ENCODE results near the gene COA3. TPM values are rescaled to one million over a fixed set of nuclear protein-coding genes. Genes with fewer than 3 reads are reported as not detected.

Gene COA3
- total RNA-seq, result 81.1 and 89.7 TPM in 2 replicates

GRCh38 chr17:42798383-42799380 is at the start of gene COA3, which contains the start of gene CNTD1:
Gene COA3, minus strand, starts transcription at chr17:42798704. Its CDS starts 23 bp downstream, at chr17:42798681.
Gene CNTD1, plus strand, starts transcription at chr17:42798861. Its CDS starts 207 bp downstream, at chr17:42799068.
- peak; percentile 55 for DNase-seq (ENCODE audit: low read depth)

DNA sequence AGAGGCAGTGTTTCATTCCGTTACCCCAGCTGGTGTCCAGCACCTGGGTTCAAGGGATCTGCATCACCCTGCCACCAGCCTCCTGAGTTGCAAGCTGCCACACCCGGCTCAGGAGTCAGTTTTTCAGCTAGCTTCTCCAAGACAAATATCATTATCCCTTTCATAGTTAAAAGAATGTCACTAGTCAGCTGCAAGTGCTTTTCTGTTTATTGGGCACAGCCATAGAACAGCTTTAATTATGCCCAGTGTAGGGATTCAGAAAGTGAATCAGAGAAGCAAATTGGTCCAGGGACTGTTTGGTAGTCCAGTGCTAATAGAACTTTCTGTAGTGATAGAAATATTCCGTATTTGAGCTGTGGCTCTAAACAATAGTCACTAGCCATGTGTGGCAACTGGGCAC is 49.6 kb upstream of the COA3 start:
- no peak for DNase-seq (ENCODE audit: low read depth)

DNA sequence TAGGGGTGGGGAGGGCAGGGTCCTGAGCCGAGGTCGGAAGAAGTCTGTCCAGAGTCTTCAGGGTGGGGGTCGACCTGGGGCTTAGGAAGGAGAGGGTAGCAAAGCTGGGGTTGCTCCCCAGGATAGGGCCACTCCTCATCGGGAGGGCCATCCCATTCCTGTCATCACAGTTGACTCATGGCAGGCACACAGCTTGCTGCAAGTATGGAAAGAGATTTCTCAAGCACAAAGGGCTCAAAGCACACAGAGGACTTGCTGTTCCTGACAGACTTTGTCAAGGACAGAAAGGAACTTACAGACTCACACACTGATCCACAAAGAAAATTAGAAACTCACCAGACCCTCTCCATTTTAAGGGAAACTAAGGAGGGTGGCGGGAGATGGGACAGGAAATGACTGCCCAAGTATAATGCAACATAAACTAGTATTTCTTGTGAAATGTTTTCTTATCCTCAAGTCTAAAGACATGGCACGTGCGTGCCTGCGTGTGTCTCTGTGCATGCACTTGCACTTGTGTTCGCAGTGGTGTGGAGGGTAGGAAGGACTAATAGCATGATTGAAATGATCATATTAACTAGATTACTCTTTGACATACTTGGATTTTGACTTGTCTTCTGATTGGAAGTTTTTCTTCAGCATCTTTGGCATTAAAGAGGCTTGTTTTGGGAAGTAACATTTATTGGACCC is 48.2 kb upstream of the COA3 start:
- peak; percentile 38 for DNase-seq (ENCODE audit: low read depth)

- peak; percentile 11 for DNase-seq (ENCODE audit: low read depth)
Measured at GRCh38 chr17:42845918-42846593, 47.6 kb upstream of the COA3 start.

DNA sequence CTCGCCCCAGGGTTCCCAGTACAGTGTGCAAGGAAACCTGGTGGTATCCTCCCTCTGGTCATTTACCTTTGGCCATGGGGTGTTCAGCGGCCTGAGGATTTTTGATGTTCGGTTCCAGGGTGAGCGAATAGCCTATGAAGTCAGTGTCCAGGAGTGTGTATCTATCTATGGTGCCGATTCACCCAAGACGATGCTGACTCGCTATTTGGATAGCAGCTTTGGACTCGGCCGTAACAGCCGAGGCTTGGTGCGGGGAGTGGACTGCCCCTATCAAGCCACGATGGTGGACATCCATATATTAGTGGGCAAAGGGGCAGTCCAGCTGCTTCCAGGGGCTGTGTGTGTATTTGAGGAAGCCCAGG is 47.0 kb upstream of the COA3 start:
- no peak for DNase-seq (ENCODE audit: low read depth)

GRCh38 chr17:42844761-42845555 is 46.5 kb upstream of the COA3 start:
- no peak for DNase-seq (ENCODE audit: low read depth)

DNA sequence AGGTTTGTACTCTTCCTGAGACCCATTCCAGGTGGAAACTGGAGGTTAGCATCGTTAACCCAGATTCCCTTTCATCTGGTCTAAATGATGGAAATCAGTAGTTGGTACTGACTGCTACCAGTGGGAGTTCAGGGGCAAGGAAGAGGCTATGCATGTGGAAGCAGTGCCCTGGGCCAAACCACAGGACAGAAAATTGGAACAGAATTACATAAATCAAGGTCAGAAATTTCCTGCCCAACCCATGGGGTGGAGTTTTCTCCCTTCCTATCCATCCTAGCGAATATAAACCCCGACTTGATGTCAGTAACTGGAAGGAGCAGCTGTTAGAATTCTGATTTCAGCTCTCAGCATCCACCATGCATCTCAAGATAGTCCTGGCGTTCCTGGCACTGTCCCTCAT is 45.8 kb upstream of the COA3 start, which contains the start of gene AOC2:
Gene AOC2, plus strand, starts transcription at position 310 of the 400 bp plus-strand sequence. Its CDS starts 47 bp downstream, at position 357.
- DNase-seq (ENCODE audit: low read depth), result no peak

GRCh38 chr17:42843358-42843934 is 44.9 kb upstream of the COA3 start:
- peak; percentile 63 for DNase-seq (ENCODE audit: low read depth)

DNA sequence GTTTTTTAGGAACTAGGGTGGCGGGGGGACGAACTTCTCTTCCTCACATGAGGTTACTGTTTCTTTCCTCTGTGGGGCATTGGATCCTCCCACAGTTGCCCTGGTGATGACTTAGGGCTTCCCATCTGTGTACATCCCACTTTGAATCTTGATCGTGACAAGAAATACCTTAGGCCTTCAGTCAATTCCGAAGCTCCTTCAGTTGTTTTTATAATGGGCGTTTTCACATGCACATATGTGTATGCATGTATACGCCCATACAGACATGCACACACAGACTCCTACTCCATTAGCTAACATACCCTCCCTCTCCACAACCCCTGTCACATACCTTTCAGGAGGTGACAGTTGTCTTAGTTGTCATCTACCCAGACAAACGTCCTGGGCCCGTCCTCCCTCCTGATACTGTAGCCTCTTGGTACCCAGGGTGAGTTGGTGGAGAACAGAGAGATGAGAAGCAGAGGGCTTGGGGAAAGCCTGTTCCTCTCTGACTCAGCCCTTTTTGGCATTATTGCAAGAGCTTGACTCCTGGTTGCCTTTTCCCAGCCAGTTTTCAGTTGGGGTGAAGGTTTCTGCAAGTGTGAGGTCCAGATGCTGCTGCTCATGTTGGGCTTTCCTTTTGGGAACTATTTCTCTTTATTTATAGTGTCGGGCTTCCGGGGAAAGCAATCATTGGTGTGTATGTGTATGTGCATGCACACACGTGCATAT is 43.6 kb upstream of the COA3 start:
- no peak for DNase-seq (ENCODE audit: low read depth)

DNA sequence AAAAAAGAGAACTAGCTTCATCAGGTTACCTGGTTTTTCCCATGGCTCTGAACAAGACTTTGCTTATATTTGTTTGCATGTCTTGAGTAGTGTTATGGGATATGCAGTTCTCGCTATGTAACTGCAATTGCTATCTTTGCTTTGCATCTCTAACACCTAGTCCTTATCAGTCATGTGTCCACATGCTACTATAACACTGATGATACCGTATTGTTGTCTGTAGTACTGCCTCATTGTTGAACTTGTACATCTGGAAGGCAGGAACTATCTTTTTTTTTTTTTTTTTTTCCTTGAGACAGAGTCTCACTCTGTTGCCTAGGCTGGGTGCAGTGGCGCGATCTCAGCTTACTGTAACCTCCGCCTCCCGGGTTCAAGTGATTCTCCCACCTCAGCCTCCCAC is 37.2 kb upstream of the COA3 start:
- DNase-seq (ENCODE audit: low read depth), result peak; percentile 34

- DNase-seq (ENCODE audit: low read depth), result no peak
Measured at GRCh38 chr17:42833767-42834422, 35.4 kb upstream of the COA3 start.

GRCh38 chr17:42832934-42833766 is 34.6 kb upstream of the COA3 start, which contains the start of gene PSME3:
Gene PSME3, plus strand, starts transcription at chr17:42833397. Its CDS starts 235 bp downstream, at chr17:42833632.
- peak; percentile 68 for DNase-seq (ENCODE audit: low read depth)

DNA sequence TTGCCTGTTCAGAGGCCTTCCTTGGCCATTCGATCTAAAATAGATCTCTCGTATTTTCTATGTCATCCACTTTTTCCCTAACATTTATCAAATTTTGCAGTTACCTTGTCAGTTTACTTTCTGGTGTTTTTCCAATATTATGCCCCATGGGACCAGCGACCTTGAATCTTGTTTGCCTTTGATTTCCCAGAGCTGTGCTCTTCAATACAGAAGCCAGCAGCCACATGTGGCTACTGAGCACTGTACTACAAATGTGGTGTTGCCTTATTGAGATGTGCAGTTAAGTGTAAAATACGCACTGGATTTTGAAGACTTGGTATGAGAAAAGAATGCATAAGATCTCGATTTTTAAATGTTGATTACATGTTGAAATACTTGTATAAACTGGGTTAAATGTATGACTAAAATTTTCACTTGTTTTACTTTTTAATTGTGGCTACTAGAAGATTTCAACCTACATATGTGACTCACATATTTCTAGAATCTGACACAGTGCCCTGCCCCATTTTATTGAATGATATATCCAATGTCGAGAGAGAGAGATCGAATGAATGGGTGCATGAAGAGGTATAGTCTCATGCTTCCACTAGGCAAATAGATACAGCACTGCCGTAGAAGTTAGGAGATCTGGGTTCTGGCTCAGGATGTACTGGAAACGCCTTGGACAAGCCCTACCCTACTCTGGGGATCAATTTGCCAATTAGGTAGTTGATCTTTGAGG is 33.9 kb upstream of the COA3 start:
- DNase-seq (ENCODE audit: low read depth), result no peak

DNA sequence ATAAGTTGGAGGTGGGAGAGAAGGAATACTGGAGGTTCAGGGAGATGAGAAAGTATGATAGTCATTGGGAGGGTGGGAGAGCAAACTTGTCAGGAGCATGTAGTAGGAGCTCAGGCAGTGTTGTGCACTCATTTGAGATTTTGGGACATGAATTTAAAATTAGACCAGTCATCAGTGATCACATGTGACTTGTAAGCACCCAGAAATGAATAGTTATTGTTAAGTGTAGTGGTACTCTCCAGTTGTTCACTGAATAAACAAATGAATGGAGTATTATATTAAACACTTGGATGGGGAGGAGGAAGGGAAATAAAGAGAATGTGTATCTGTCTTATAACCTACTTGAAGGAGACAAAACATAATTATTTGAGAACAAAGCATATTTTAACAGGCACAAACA is 32.5 kb upstream of the COA3 start:
- DNase-seq (ENCODE audit: low read depth), result no peak

DNA sequence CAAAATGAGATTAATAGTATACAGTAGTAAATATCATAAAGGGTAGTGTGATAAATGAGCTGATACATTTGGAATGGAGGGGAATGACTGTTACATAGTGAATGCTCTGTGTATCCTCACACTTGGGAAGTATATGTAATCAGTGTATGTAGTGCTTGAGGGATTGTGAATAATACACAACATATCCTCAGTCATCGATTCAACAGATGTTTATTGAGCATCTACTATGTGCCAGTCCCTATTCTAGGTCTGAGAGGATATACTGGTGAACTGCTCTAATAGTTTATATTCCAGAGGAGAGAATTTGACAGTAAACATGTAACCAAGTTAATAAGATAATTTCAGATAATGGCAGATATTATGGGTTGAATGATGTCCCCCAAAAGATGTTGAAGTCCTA is 29.0 kb upstream of the COA3 start:
- no peak for DNase-seq (ENCODE audit: low read depth)

DNA sequence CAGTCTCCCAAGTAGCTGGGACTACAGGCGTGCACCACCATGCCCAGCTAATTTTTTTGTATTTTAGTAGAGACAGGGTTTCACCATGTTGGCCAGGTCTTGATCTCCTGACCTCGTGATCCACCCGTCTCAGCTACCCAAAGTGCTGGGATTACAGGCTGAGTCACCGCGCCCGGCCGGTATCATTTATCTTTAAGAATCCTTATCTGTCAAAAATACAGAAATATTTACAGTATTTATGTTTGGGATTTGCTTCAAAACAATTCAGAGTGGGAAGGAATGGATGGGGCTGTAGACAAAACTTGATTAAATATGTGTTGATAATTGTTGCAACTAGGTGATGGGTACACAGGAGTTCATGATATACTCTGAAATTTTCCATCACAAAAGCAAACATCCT is 22.7 kb upstream of the COA3 start:
- DNase-seq (ENCODE audit: low read depth), result no peak

- peak; percentile 49 for DNase-seq (ENCODE audit: low read depth)
Measured at GRCh38 chr17:42819939-42820535, 21.5 kb upstream of the COA3 start.

GRCh38 chr17:42818379-42818778 is 19.9 kb upstream of the COA3 start:
- no peak for DNase-seq (ENCODE audit: low read depth)

Measured in renal cortical epithelial cell (primary cell).